ENCODE results near the gene NFIA.

The NFIA gene

DNA sequence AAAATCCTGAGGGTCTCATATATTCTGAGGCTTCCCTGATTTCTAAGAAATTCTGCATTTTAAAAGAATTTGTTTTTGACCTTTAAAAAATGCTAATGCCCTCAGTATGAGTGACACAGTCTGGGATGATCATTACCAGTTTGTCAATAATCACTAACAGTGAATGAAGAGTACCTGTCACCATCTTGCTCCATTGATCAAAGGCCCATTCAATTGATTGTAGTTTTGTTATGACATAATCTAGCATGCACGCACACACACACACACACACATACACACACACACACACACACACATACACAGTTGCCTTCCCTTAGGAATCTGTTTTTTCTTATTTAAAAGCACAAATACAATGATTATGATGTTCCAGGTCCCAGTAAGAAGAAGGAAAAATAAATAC, 250.4 kb downstream of the NFIA start:
- DNase-seq (ENCODE audit: low spot score), result no peak

DNA sequence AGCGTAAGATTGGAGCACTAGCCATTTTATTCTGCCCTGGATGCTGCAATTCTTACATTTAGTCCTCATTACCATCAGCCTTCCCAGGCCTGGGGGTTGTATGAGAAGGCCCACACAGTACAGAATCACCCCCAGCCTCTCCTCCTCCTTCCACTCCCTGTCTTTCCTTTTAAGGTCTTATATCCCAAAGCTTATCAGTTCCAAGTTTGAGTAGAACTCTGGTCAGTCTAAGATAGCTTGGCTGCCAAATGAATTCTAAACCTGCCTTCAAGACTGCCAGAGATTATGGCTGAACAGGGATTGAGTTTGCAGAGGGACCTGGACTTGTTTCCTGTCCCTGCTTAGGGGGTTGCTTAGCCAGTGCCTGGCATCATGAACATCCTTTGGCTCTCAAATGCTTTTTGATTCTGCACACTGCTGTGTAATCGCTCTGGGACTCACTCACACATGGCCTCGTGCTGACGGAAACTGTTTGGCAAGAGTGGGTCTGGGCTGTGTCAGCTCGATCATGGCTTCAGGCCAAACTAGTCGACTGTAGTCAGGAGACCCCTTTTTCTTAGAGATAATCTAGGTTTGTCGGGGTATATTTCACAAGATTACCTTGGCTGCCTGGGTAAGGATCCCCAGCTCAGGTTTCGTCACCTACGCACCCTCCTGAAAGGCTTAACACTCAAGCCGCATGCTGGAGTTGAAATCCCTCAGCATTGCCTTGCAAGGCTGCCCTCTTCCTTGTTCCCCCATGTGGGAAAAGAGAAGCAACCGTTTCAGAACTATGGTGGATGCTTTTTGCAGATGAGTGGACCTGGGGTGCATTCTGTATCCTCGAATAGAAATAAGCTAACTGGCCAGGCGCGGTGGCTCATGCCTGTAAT, 252.6 kb downstream of the NFIA start:
- DNase-seq (ENCODE audit: low spot score), result peak; percentile 36

DNA sequence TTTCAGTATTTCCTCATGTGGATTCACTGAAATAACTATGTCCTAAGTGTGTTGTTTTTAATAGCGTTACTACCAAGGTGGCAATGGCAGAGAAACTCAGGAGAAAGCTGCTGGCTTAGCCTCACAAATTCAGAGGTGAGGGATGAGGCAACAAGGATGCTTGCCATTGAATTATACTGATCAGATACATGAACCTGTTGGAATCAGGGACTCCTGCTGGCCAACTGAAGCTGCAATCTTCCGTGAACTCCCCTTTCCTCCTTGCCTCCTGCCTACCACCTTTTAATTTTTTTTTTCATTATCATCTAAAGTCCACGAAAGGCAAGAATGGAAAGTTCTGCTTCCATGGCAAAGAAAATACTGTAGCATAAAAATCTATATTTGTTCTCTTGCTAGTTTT, 254.7 kb downstream of the NFIA start:
- DNase-seq (ENCODE audit: low spot score), result no peak

DNA sequence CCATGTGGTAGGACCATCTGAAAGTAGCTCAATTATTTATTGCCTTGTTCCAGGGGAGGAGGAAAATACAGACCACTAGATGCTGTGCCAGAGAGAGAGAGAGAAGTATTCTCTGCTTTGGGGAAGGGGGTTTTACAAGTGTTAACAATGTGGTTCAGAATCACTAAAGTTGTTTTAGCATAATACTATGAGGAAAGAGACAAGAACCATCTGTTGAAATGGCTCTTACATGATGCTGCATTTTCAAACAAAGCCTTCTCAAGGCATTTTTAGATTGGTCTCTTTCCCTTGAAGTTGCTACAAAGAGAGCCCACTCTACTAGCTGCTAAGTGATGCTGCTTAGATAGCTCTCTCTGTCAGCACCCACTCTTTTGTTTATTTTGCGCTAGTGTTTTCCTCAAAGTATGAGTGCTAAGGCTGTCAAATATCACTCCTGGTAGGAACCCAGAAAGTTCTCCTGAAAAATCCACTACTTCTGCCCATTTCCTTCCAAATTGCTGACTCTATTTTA, 255.1 kb downstream of the NFIA start:
- no peak for DNase-seq (ENCODE audit: low spot score)

DNA sequence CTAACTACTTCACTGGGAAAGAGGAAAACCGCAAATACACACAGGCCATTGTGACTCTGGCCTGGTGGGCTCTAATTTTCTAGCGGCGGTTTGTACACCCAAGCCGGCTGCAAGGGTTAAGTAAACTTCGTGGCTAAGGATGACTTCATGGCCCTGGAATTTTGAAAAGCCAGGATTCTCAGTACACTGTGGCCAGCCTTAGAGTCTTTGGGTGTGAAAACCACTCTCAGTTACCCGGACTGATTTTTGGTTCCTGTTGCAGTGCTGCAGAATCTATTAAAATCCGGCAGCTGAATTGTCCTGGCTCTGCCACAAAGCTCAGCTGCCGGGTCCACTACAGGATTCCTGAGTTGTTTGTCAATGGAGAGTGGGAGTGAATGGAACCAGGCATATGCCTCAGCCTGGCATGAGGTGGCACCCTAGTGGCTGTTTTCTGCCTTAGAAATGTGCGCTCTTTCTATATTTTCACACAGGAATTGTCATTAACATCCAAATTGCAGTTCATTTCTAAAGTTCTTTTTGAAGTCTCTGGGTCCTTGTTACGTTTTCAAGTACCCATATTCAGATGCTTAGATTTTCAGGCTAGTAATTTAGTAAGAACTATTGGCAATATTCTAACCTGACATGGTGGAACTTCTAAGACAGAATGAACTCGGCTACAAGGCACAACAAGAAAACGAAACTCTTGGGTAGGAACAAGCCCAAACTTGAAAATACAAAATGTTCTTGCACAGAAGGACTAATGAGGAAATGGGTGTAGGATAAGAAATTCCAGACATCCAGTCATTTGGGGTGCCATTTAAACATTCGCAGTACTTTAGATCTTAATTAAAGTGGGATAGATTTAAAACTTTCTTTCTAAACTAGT, 255.9 kb downstream of the NFIA start:
- DNase-seq (ENCODE audit: low spot score), result peak; percentile 95

DNA sequence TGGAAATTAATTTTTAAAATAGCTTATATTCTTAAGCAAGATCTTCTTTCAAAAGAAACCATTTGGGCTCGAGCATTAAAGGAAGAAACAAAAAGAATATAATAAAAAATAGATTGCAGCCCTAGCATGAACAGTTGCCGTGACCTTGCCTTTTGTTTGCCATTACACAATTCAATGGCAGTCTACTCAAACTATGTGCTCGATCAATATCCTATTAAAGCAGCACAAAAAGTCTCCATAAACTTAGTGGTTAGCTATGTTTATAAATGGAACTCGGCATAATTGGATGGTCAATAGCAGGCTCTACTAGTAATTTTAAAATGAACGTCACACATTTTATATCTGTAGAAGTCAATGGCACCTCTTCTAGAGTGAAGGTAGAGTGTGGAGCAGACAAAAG, 256.5 kb downstream of the NFIA start:
- DNase-seq (ENCODE audit: low spot score), result no peak

DNA sequence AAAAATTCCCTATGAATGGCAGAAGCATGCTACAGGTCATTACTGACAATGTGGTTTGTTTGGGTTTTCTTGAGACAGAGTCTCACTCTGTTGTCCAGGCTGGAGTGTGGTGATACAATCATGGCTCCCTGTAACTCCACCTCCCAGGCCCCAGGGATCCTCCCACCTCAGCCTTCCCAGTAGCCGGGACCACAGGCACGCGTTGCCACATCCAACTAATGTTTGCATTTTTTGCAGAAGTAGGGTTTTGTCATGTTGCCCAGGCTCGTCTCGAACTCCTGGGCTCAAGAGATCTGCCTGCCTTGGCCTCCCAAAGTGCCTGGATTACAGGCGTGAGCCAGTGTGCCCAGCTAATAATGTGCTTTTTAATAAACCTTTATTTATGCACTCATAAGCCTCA, 259.1 kb downstream of the NFIA start:
- no peak for DNase-seq (ENCODE audit: low spot score)

DNA sequence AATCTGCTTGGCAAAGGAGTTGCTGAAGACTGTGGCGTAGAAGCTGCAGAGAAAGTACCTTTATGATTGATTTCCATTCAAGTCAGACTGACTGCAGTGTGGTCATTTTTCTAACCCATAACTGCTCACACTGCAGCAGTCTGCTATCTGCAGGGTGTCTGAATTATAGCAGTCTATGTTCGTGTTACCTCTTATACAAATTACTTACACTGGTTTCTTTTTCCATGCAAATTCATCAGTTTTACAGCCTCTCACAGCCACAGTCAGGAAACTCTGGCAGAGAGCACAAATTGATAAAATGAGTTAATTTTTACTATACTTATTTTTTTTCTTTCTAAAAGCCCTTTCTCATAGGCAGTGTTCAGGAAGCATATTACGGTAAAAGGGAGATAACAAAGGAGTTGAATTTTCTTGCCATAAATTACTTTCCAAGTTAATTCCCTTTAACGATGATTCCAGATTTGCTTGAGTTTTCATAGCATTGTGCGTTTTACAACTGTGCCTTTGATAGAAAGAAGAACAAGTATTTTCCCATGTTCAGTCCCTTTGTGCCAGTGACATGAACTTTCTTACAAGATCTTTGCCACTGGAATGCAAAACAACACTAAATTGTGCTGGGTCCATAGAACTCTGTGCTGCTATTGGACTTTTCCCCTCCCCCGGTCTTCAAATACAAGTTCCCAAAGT, 261.5 kb downstream of the NFIA start:
- DNase-seq (ENCODE audit: low spot score), result peak; percentile 13

DNA sequence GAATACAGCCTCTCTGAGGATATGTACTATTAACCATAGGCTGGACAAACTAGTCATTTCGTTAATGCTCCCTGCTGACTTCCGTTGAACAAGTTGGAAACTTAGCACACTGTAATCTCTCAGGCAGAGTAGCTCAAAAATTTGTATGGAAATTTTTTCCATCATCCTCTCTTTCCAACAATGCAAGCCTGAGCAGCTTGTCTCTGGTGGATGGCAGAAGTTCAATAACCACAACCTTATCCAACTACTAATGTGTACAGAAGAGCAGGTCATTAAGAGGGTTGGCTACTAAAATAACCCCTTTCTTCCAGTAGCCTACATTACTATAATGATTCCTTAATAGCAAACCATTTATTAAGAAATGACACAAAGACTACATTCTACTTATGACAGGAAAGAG, 262.3 kb downstream of the NFIA start:
- no peak for DNase-seq (ENCODE audit: low spot score)

DNA sequence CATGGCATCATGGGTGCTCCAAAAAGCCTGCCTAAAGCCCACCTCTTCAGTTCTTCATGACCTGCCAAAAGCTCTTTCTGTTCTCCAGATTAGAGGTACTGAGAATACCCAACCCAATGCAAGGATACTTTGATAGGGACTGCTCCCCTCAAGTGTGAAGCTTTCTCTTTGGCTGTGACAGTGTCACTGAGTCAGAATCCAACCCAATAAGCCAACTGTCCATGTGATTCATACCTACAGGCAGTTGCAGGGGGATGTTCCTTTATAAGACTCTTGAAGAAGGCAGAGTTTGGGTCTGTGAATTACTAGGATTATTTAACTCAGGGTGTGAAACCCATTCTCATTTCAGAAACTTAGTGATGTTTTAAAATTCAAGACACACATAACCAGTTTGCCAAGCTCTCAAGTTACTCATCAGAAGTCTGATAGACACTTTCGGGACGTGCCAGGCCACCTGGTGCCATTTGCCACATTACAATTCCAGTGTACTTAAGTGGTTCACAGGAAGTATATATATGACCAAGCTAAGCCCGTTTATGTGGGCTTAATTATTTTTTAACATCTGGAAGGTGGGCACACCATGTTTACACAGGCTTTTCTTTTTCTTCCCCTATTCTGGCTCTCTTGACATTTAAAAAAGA, 265.8 kb downstream of the NFIA start:
- DNase-seq (ENCODE audit: low spot score), result no peak

DNA sequence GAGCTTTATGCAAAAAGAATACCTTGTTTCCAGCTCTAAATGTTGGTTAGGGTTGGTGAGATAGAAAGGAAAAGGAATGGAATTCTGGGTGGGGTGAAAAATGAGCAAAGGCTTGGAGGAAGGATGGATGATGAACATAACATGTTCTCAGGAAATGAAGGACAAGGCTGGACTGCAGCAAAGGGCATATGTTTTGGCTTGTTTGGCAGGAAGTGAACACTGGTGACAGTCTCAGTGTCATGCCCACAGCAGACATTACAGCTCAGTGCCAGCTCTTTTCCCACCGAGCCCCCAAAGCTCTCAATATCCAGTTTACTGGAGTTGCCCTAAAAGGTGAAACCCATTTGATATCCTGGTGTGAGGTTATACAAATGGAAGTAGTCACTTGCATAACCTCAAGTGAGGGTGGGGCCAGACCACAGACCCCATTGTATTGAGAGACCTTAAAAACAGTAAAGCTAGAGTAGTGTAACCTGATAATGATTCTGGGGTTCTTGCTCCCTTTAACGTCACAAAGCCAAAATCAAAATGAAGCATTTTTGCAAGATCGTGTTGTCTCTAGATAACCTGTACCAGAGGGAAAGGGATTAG, 270.6 kb downstream of the NFIA start:
- no peak for DNase-seq (ENCODE audit: low spot score)

DNA sequence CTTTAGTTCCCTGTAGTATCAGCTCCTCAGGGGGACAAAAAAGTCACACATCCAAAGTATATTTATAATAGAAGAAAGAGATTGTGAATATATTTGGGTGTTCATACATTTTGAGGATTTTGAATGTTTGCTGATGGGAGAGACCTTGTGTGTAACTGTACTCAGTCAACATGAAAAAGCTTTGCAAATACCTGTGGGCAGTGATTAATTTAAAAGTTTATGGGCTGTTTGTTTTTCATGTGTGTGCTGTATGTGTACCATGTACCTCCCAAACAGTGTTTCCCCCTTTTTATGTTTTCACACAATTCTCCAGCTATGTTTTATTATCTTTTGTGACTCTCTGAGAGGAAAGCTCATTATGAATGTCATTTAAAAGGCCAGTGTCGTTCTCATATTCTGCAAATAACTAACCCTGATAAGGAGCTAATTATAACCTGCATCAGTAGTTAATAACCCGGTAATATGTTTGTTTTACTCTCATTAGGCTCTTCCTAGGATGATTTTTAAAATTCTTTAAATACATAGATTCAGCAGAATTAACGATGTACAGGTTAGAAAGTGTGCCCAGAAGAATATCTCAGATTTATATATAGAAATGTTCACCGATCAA, 271.5 kb downstream of the NFIA start:
- no peak for DNase-seq (ENCODE audit: low spot score)

DNA sequence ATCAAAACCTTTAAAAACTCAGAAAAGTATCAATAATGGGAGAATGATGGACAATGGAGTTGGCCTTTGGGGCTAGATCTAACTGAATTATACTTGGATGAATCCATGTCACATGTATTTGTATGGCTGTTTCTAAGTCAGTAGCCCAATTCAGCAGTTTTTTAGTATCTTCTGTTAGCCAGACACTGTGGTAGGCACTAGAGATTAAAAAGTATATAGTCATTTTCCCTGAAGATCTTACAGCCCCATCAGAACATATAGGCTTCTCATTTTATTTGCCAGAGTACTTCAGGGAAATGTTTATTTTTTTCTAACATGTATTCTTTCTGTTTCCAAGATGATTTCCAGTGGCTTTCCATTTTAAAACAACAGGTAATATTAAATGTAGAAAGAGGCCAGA, 273.7 kb downstream of the NFIA start:
- no peak for DNase-seq (ENCODE audit: low spot score)

DNA sequence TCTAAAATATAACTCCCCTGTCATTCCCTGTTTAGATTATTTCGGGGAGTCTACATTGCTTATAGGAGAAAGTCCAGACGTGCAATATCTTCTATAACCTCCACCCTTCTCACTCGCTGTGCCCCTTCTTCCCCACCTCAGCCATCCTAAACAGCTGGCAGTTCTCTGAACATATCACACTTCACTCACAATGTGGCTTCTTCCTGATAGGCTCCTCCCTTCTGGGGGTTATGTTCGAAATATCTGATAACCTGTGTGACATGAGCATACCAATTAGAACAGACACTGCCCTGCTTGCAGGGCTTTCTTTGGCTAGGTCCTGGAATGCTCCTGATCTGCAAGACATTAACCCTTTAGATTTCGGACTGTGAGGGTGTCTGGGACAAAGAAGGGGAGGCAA, 274.6 kb downstream of the NFIA start:
- no peak for DNase-seq (ENCODE audit: low spot score)

DNA sequence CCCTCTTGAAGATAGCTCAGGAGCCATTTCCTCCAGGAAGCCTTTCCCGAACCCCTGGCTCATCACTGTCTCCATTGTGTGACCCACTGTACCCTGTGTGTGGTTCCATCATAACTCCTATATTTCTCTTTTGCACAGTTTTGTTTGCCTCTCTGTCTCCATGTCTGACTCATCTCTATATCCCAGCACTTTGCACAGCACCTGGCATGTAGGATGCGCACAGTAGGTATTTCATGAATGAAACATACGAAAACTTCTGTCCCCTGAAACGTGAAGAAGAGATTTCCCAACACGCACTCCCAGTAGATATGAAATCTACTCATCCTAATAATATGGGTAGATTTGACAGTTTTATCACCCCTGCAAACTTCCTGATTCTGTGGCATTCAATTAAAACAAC, 275.2 kb downstream of the NFIA start:
- DNase-seq (ENCODE audit: low spot score), result no peak

DNA sequence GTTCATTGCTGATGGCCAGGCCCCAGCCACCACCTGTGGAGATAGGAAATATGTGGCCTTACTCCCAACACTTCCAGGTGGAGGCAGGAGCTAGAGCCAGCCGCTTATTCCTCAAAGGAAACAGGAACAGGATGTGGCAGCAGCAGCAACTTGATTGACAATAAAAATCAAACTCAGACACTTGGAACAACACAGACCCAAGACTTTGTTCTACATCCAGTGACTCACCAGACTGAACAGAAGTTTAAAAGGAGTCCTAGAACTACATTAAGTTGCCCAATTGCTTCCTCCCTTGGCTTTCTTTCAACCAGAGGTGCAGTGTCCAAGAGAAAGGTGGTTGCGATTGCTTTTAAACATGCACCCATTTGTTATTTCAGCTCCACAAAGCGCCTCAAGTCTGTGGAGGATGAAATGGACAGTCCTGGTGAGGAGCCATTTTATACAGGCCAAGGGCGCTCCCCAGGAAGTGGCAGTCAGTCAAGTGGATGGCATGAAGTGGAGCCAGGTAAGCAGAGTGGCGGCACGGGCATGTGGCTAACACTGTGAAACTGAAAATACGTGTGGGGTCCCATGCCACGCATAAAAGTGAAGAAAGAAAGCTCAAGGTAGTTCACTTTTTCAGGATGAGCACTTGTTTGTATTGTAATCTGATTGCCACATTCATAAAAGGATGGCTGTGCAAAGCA, 276.6 kb downstream of the NFIA start:
- DNase-seq (ENCODE audit: low spot score), result no peak

DNA sequence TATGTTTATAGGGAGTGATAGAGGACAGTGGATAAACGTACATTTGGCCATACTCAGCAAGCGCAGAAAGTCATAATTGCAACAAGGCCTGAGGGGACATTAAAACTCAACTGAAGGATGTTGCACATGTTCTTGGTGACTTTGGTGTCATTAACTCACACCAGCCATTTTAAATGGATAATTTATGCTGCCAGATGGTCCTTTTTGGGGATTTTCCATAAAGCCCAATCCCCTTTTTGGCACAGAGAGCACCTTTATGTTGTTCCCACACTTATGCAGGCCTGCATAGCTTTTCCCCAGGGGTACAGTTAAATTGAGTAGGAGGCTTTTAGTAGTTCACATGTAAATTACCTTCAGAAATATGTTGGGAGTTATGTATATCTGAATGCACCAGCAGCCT, 279.6 kb downstream of the NFIA start:
- no peak for DNase-seq (ENCODE audit: low spot score)

DNA sequence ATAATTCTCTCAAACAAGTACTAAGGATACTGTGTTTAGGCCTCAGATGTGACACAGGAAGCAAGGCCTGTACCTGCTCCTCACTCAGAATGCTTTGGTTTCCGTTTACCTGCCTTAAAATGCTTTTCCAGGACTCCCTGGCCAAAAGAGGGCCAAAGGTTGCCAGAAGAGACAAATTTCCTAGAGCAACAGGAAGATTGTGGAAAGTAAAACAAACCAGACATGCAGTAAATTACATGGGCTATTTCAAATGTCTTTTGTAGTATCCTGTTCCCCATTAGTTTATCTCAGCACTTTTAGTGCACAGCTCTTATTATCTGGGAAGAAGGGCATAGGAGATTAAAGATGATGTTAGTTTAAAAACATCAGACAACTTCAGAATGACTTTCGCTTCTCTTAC, 280.0 kb downstream of the NFIA start:
- DNase-seq (ENCODE audit: low spot score), result no peak

DNA sequence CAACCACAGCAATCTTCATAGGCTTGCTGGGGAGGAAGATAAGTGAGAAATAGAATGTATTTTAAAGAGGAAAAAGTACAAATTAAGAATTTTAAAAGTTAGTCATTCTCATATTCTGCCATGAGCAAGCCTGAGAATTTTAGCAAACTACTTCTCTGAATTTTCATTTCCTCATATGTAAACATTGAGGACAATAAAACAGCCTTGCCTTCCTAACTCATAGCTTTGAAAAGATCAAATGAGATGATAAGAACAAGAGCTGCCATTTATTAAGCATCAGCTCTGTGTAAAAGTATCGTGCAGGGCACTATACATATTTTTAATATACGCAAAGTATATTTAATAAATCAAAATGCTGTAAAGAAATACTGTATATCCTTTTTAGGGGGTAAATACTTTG, 286.0 kb downstream of the NFIA start:
- no peak for DNase-seq (ENCODE audit: low spot score)

DNA sequence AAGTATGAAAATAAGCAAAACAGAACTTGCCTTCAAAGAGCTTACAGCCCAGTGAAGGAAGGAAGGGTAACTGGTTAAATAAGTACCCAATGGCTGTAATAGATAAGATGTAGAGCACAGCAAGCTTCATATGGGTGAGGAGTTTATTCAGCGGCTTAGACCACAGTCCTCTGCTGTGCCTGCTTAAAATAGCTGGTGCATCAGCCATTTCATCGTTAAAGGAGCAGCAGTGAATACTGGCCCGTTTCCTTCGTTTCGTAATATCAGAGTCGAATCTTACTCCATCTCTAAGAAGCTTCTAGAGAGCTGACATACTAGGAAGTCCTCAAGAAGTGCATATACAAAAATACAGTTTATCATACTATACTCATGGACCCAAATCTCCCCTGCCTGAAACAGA, 286.5 kb downstream of the NFIA start:
- DNase-seq (ENCODE audit: low spot score), result no peak
